GM12801 (cell line): ENCODE measurements around the gene BANF1.

Experiments
- CTCF ChIP-seq: IDR thresholded peaks from one replicate; pipeline ENCODE4 v1.5.1; 2011; ENCODE audit warnings: control low read depth; ENCODE audit not compliant: insufficient read length; ENCODE audit errors: extremely low read depth

The BANF1 gene

GRCh38 chr11:65975771-65976170, 26.5 kb upstream of the BANF1 start:
- no peak for TF ChIP-seq CTCF

- TF ChIP-seq CTCF = no peak
These were observed 25.8 kb upstream of the BANF1 start for GRCh38 chr11:65976216-65977176.

- TF ChIP-seq CTCF = no peak
These were observed 24.5 kb upstream of the BANF1 start for GRCh38 chr11:65977621-65978390.

GRCh38 chr11:65978391-65979238, 23.7 kb upstream of the BANF1 start:
- no peak for TF ChIP-seq CTCF

- TF ChIP-seq CTCF = no peak
These were observed 23.0 kb upstream of the BANF1 start for GRCh38 chr11:65979261-65979759.

GRCh38 chr11:65981101-65981740, 21.1 kb upstream of the BANF1 start:
- no peak for TF ChIP-seq CTCF
